ENCODE data around the gene SHC3.
"Not testable (repeated sequence)": the region's sequence is repeated elsewhere in the genome, so short reads cannot be mapped to it uniquely, and the experiment has no call there.

Gene SHC3

GRCh38 chr9:89177944-89178829, at the start of gene SHC3:
Gene SHC3 (minus strand): TSS chr9:89178818. CDS start chr9:89178460, 358 bp downstream.
- peak; percentile 19 for DNase-seq (ENCODE audit: low read depth)

- DNase-seq (ENCODE audit: low read depth): no peak
Measured at GRCh38 chr9:89225991-89226471, 47.4 kb upstream of the SHC3 start.

- DNase-seq (ENCODE audit: low read depth): no peak
Measured at GRCh38 chr9:89225587-89225986, 47.0 kb upstream of the SHC3 start.

- no peak for DNase-seq (ENCODE audit: low read depth)
Measured at GRCh38 chr9:89225036-89225435, 46.4 kb upstream of the SHC3 start.

GRCh38 chr9:89224633-89225032, 46.0 kb upstream of the SHC3 start:
- DNase-seq (ENCODE audit: low read depth): no peak

- no peak for DNase-seq (ENCODE audit: low read depth)
Measured at GRCh38 chr9:89223396-89223977, 44.9 kb upstream of the SHC3 start.

- no peak for DNase-seq (ENCODE audit: low read depth)
Measured at GRCh38 chr9:89219637-89220036, 41.0 kb upstream of the SHC3 start.

- DNase-seq (ENCODE audit: low read depth): no peak
Measured at GRCh38 chr9:89218040-89218928, 39.7 kb upstream of the SHC3 start.

GRCh38 chr9:89215342-89215741, 36.7 kb upstream of the SHC3 start:
- no peak for DNase-seq (ENCODE audit: low read depth)

GRCh38 chr9:89213396-89213880, 34.8 kb upstream of the SHC3 start:
- DNase-seq (ENCODE audit: low read depth): no peak

- no peak for DNase-seq (ENCODE audit: low read depth)
Measured at GRCh38 chr9:89212171-89212570, 33.6 kb upstream of the SHC3 start.

- DNase-seq (ENCODE audit: low read depth): not testable (repeated sequence)
Measured at GRCh38 chr9:89209311-89209710, 30.7 kb upstream of the SHC3 start.

GRCh38 chr9:89207026-89207425, 28.4 kb upstream of the SHC3 start:
- DNase-seq (ENCODE audit: low read depth): no peak

- DNase-seq (ENCODE audit: low read depth): no peak
Measured at GRCh38 chr9:89204801-89205200, 26.2 kb upstream of the SHC3 start.

GRCh38 chr9:89195131-89195797, 16.6 kb upstream of the SHC3 start:
- DNase-seq (ENCODE audit: low read depth): no peak

- no peak for DNase-seq (ENCODE audit: low read depth)
Measured at GRCh38 chr9:89194421-89195130, 16.0 kb upstream of the SHC3 start.

- no peak for DNase-seq (ENCODE audit: low read depth)
Measured at GRCh38 chr9:89191004-89191403, 12.4 kb upstream of the SHC3 start.

- DNase-seq (ENCODE audit: low read depth): no peak
Measured at GRCh38 chr9:89189215-89189614, 10.6 kb upstream of the SHC3 start.

GRCh38 chr9:89187950-89188349, 9.3 kb upstream of the SHC3 start:
- DNase-seq (ENCODE audit: low read depth): no peak

- DNase-seq (ENCODE audit: low read depth): no peak
Measured at GRCh38 chr9:89187541-89187940, 8.9 kb upstream of the SHC3 start.

GRCh38 chr9:89186960-89187359, 8.3 kb upstream of the SHC3 start:
- DNase-seq (ENCODE audit: low read depth): no peak
